Colon (tissue), 2 donors: Measurements from ENCODE around the gene ELOVL1.
"Not testable (repeated sequence)": the region's sequence is repeated elsewhere in the genome, so short reads cannot be mapped to it uniquely, and the experiment has no call there.

ENCODE experiments used
- FAIRE-seq: peaks from 2 replicates; lab custom pipeline; 2012; peaks lifted over from hg19 to GRCh38; lab: Jason Lieb, UNC
- donor health status: control.
- donor health status: control.

The ELOVL1 gene

GRCh38 chr1:43381612-43382011 is 13.8 kb upstream of the ELOVL1 start:
- no peak for FAIRE-seq

DNA sequence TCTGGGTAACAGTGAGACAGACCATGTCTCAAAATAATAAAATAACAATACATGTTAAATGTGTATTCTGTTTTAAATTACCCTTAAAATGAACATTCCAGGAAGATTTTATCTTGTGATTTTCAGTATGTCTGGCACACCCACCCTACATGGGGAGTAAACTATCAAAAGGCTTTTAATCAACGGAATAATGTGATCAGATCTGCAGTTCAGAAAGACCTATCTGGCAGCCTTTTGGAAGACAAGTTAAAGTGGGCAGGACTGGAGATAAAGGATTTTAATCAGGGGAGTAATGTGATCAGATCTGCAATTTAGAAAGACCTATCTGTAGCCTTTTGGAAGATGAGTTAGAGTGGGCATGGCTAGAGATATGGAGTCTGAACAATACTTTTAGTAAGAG is 11.7 kb upstream of the ELOVL1 start:
- FAIRE-seq: no peak

- FAIRE-seq: no peak
Observed at GRCh38 chr1:43377831-43378230, 10.0 kb upstream of the ELOVL1 start.

GRCh38 chr1:43376723-43377235 is 9.0 kb upstream of the ELOVL1 start:
- no peak for FAIRE-seq

DNA sequence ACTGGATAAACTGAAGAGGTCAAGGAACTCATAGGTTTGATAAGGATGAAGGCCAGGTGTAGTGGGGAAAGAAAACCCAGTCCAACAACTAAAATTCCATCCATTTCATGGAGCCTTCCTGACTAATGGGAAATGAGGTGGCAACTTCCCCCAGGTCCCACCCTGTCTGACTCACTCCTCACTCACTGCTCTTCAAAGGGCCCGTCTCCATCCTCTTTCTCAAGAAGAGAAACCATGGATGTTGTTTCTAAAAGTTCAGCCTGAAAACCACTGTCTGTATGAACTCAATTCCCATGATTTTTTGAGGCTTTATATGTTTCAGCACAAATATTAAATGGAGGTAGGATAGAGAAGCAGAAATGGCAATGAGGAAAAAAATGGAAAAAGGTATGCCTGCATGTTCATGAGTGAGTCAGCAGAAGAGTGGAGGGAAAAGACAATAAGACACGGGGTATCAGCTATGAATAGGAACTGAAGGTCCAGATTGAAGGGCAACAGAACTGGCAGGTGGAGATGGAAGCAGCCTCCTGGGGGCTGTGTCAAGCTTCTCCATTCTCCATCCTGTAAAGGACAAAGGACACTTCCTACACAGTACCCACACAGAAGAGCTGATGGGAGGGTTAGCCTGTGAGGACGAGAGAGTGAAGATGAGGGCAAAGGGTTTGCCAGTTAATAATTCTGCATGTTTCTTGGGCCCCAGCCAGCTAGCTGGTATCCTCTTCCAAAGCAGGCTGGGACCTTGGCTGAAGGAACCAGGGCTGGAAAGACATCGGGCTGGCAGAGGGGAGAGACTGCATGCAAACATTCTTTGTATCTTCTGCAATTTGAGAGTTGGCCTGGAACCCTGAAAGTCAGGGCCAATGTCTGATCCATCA is 5.5 kb upstream of the ELOVL1 start:
- FAIRE-seq: no peak

GRCh38 chr1:43372172-43372571 is 4.4 kb upstream of the ELOVL1 start:
- FAIRE-seq: no peak

- FAIRE-seq: no peak
Observed at GRCh38 chr1:43370564-43370963, 2.8 kb upstream of the ELOVL1 start.

DNA sequence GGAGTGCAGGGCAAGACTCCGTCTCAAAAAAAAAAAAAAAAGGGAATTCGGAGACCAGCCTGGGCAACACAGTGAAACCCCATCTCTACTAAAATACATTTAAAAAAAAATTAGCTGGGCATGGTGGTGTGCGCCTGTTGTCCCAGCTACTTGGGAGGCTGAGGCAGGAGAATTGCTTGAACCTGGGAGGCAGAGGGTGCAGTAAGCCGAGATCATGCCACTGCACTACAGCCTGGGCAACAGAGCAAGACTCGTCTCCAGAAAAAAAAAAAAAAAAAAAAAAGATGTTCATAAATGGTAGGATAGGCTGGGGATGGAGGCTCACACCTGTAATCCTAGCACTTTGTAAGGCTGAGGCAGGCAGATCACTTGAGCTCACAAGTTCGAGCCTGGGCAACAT is 2.0 kb upstream of the ELOVL1 start:
- FAIRE-seq: not testable (repeated sequence)

GRCh38 chr1:43368646-43369020 is 822 bp upstream of the ELOVL1 start:
- no peak for FAIRE-seq

DNA sequence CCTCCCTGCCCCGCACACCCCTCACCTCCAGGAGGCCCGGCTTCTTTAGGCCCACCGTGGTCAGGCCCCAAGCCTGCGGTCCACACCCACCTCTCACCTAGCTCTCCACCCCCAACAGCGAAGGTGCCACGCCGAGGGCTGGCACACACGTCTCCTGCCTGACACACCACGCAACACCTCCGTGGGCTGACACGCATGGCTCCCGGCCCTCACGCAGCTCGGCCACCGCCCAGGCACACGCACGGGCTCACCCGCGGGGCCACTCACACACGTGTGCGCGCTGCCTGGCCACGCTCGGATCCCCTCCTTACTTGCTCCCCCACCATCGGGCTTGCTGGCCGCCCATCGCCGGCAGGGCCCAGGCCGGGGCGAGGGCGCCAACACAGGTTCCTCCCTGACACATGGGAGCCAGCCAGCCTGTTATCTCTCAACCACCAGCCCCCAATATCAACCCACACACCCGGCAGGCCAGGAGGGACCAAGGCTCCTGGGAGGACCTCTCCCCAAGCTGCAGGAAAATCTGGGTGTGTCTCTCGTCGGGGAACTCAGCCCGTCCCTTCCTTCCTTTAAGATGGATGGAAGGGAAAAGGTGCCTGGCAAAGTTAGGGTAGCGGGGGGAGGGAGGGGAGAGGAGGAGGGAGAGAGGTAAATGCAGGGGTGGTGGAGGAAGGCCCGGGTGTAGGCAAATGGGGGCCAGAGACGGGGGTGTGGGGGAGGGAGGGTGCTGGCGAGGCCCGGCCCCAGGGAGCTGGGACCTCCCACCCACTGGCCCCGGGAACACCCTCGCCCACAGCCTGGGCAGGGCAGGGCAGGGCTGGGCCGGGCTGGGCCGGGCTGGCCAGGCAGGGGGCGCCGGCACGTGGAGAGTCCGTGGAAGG is 546 bp downstream of the ELOVL1 start:
- FAIRE-seq: no peak

- FAIRE-seq: no peak
Observed at GRCh38 chr1:43366601-43367025, 1.2 kb downstream of the ELOVL1 start.

- FAIRE-seq: no peak
Observed at GRCh38 chr1:43366179-43366578, 1.6 kb downstream of the ELOVL1 start.

- no peak for FAIRE-seq
Observed at GRCh38 chr1:43365678-43366077, 2.1 kb downstream of the ELOVL1 start.

GRCh38 chr1:43363935-43364525 is 3.8 kb downstream of the ELOVL1 start:
- no peak for FAIRE-seq

- FAIRE-seq: no peak
Observed at GRCh38 chr1:43363283-43363934, 4.4 kb downstream of the ELOVL1 start.

GRCh38 chr1:43360616-43361015 is 7.2 kb downstream of the ELOVL1 start:
- FAIRE-seq: no peak

- FAIRE-seq: no peak
Observed at GRCh38 chr1:43359696-43360095, 8.1 kb downstream of the ELOVL1 start.

DNA sequence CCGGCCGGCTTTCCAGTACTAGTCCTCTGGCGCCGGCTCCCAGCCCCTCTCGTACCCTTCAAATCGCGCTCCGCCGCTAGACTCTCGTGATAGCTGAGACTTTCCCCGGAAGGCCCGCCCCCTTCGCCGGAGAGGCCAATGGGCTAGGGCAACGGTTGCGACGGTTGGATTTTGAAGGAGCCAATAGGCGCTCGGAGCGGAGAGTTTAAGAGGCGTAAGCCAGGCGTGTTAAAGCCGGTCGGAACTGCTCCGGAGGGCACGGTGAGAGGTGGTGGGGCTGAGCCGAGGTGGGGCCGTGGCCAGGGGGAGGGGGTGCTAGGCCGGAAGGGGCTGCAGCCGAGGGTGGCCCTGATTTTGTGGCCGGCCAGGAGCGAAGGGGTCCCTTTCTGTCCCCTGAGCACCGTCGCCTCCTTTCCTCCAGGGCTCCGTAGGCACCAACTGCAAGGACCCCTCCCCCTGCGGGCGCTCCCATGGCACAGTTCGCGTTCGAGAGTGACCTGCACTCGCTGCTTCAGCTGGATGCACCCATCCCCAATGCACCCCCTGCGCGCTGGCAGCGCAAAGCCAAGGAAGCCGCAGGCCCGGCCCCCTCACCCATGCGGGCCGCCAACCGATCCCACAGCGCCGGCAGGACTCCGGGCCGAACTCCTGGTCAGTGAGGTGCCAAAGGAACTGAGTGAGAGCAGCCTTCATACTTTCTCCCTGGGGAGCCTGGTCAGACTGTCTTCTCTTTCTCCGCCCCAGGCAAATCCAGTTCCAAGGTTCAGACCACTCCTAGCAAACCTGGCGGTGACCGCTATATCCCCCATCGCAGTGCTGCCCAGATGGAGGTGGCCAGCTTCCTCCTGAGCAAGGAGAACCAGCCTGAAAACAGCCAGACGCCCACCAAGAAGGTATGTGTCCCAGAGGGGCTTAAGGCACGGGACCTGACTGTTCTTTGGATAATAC is 8.8 kb downstream of the ELOVL1 start, which contains the start of gene CDC20:
Gene CDC20 (plus strand): TSS at position 236 of the 948 bp plus-strand sequence. CDS start 235 bp downstream, at position 471.
- FAIRE-seq: no peak

- FAIRE-seq: no peak
Observed at GRCh38 chr1:43358121-43358745, 9.6 kb downstream of the ELOVL1 start.

GRCh38 chr1:43357251-43357650 is 10.6 kb downstream of the ELOVL1 start:
- FAIRE-seq: no peak
